HCT116 (cell line): ENCODE data around the gene MTRFR. TPM values are rescaled to one million over a fixed set of nuclear protein-coding genes. Genes with fewer than 3 reads are reported as not detected.
"Not testable (repeated sequence)": the region's sequence is repeated elsewhere in the genome, so short reads cannot be mapped to it uniquely, and the experiment has no call there.

Experiments used
- ATAC-seq: fragments of 200-7000 bp; cut with Tn5 transposase; 2 replicates; pipeline ENCODE4 v1.9.1; 2020; ENCODE audit warnings: mild to moderate bottlenecking, moderate library complexity
- BruUV-seq: library from RNA; stranded (reverse); fragments of 400-500 nt; replicated peaks from 2 replicates; lab custom pipeline; 2021; lab: Mats Ljungman, UMichigan
- CTCF ChIA-PET: fragments of 300-600 bp; sonication (Branson Sonifier 250); formaldehyde crosslinking; loops from one replicate; lab custom pipeline; 2021; ENCODE audit warnings: antibody characterized with exemption; lab: Charles Lee
- POLR2A ChIA-PET: fragments of 300-600, 350-600 bp; sonication (Branson Sonifier 250); formaldehyde crosslinking; loops from one replicate; lab custom pipeline; 2021; ENCODE audit warnings: antibody characterized with exemption; lab: Charles Lee
- RAD21 ChIA-PET, 2 experiments: fragments of 300-600 bp; sonication (Branson Sonifier 250); formaldehyde crosslinking; loops; one replicate each; lab custom pipeline; 2023; ENCODE audit warnings: low total read pairs in 2 of 2; ENCODE audit not compliant: uncharacterized antibody in 2 of 2, unreplicated experiment in 2 of 2, low non-redundant PET in 1 of 2; lab: Charles Lee
- DNase-seq: peaks from one replicate; pipeline ENCODE4 v3.0.0-alpha.2; 2010; ENCODE audit warnings: low read depth, low spot score
- H2AFZ ChIP-seq: fragments of 200-600 bp; shearing (Covaris generic), sonication (generic); 2 replicates; pipeline ENCODE4 v1.6.1; 2017; ENCODE audit warnings: low read depth, mixed run types, mixed read lengths, antibody characterized with exemption, low read length; ENCODE audit not compliant: poor library complexity, severe bottlenecking
- H3K27ac ChIP-seq: 2 replicates; pipeline ENCODE4 v1.5.1; 2012; ENCODE audit warnings: low read depth, low read length
- H3K27me3 ChIP-seq: fragments of 200-600 bp; sonication (generic); 2 replicates; pipeline ENCODE4 v1.6.1; 2016; ENCODE audit warnings: mixed run types, low read length, mixed read lengths; ENCODE audit not compliant: insufficient read depth
- H3K36me3 ChIP-seq, 2 experiments: fragments of 200-500 bp in 1 of 2; fragments of 200-600 bp in 1 of 2; sonication (Bioruptor generic) in 1 of 2; sonication (generic) in 1 of 2; 2 replicates each; pipeline versions ENCODE4 v1.5.1 to v1.6.1; 2014 to 2016; ENCODE audit warnings: low read length in 2 of 2, inconsistent platforms in 1 of 2, mixed read lengths in 1 of 2, mixed run types in 1 of 2; ENCODE audit not compliant: insufficient read depth in 2 of 2, control insufficient read depth in 1 of 2
- H3K4me1 ChIP-seq, 2 experiments: fragments of 200-600 bp in 1 of 2; sonication (generic) in 1 of 2; 2 replicates each; pipeline versions ENCODE4 v1.5.1 to v1.6.1; 2012 to 2017; ENCODE audit warnings: low read length in 2 of 2, inconsistent platforms in 1 of 2, mild to moderate bottlenecking in 1 of 2, mixed read lengths in 1 of 2, mixed run types in 1 of 2, moderate library complexity in 1 of 2; ENCODE audit not compliant: insufficient read depth in 2 of 2, control insufficient read depth in 1 of 2
- H3K4me2 ChIP-seq: fragments of 200-600 bp; sonication (generic); 2 replicates; pipeline ENCODE4 v1.6.1; 2017; ENCODE audit warnings: mixed run types, low read length, mixed read lengths
- H3K4me3 ChIP-seq, 2 experiments: fragments of 200-600 bp in 1 of 2; sonication (generic) in 1 of 2; replicated peaks in 1 of 2; 2 replicates each; pipeline ENCODE4 v1.5.1; 2011 to 2016; ENCODE audit warnings: low read length in 2 of 2, control low read depth in 1 of 2, low read depth in 1 of 2, mild to moderate bottlenecking in 1 of 2, mixed read lengths in 1 of 2, mixed run types in 1 of 2
- H3K79me2 ChIP-seq: fragments of 200-600 bp; sonication (generic); 2 replicates; pipeline ENCODE4 v1.6.1; 2017; ENCODE audit warnings: mild to moderate bottlenecking, mixed run types, low read length, moderate library complexity, mixed read lengths; ENCODE audit not compliant: insufficient read depth
- H3K9ac ChIP-seq: fragments of 200-600 bp; sonication (generic); 2 replicates; pipeline ENCODE4 v1.6.1; 2016; ENCODE audit warnings: low read length, mixed read lengths
- H3K9me2 ChIP-seq: fragments of 200-600 bp; sonication (generic), shearing (Covaris generic); 2 replicates; pipeline ENCODE4 v1.6.1; 2017; ENCODE audit warnings: mixed run types, mild to moderate bottlenecking, moderate library complexity; ENCODE audit not compliant: insufficient read depth
- H3K9me3 ChIP-seq, 2 experiments: fragments of 200-500 bp in 1 of 2; fragments of 200-600 bp in 1 of 2; sonication (Bioruptor generic) in 1 of 2; sonication (generic) in 1 of 2; 2 replicates each; pipeline ENCODE4 v1.6.1; 2014 to 2017; ENCODE audit warnings: low read length in 2 of 2, mixed read lengths in 2 of 2, inconsistent platforms in 1 of 2, low read depth in 1 of 2, mild to moderate bottlenecking in 1 of 2, mixed run types in 1 of 2, moderate library complexity in 1 of 2; ENCODE audit not compliant: control insufficient read depth in 1 of 2, insufficient read depth in 1 of 2
- H4K20me1 ChIP-seq: fragments of 200-600 bp; sonication (generic), shearing (Covaris generic); 2 replicates; pipeline ENCODE4 v1.6.1; 2017; ENCODE audit warnings: mixed run types, mild to moderate bottlenecking, moderate library complexity; ENCODE audit not compliant: insufficient read depth
- ATF3 ChIP-seq: IDR thresholded peaks from 2 replicates; pipeline ENCODE4 v1.6.1; 2012
- CBX3 ChIP-seq: IDR thresholded peaks from 2 replicates; pipeline ENCODE4 v1.6.1; 2012; ENCODE audit warnings: low read depth
- ELF1 ChIP-seq: IDR thresholded peaks from 2 replicates; pipeline ENCODE4 v1.6.1; 2012; ENCODE audit warnings: low read depth, borderline replicate concordance
- POLR2A ChIP-seq: IDR thresholded peaks from 2 replicates; pipeline ENCODE4 v1.7.0; 2011; ENCODE audit warnings: borderline replicate concordance; ENCODE audit not compliant: insufficient read depth, insufficient read length; ENCODE audit errors: extremely low read depth
- YY1 ChIP-seq: IDR thresholded peaks from 2 replicates; pipeline ENCODE4 v1.6.1; 2011; ENCODE audit warnings: low read length, low read depth, moderate library complexity, mild to moderate bottlenecking; ENCODE audit not compliant: insufficient replicate concordance; ENCODE audit errors: extremely low read depth
- intact Hi-C: fragments of 100-400 bp; cut with micrococcal nuclease; formaldehyde crosslinking; loops from 2 replicates; pipeline ENCODE4 v1.10.0; 2022
- total RNA-seq: library from RNA; stranded (reverse); gene quantifications from one replicate; pipeline ENCODE4 v1.2.1, GENCODE V29; 2021; ENCODE audit not compliant: unreplicated experiment

The MTRFR gene
- total RNA-seq, 1 experiment from 2014 or later = 27.0 TPM

- no peak for TF ChIP-seq POLR2A
- TF ChIP-seq YY1 = no peak
- TF ChIP-seq CBX3 = no peak
- no peak for TF ChIP-seq ATF3
- TF ChIP-seq ELF1 = no peak
- Histone ChIP-seq H3K36me3 (peaks cover 13 to 18% of the 10 kb centered on the region in 2 experiments; a peak in 3 of 4 replicates), H3K79me2 (no peaks in the 10 kb centered on the region), H3K9me3 (no peaks in the 10 kb centered on the region), H3K4me1 (no peaks in the 10 kb centered on the region), H3K4me2 (no peak overlapping the region), H3K9ac (no peak overlapping the region), H4K20me1 (no peaks in the 10 kb centered on the region), H3K9me2 (no peaks in the 10 kb centered on the region), H3K4me3 (no peak overlapping the region), H2AFZ (no peak overlapping the region), H3K27me3 (no peaks in the 10 kb centered on the region), H3K27ac (no peak overlapping the region)
- CTCF ChIA-PET = no interaction called here
- DNase-seq (no peak), ATAC-seq (no peak)
- BruUV-seq = no TSS peak
- POLR2A ChIA-PET = no interaction called here
- intact Hi-C loops = no loop called here
- RAD21 ChIA-PET = no interaction called here
Observed at GRCh38 chr12:123200414-123200813, 32.8 kb upstream of the MTRFR start.

- H3K27me3 ChIP-seq, ATAC-seq, H2AFZ ChIP-seq, DNase-seq, CTCF ChIA-PET, intact Hi-C loops, H3K27ac ChIP-seq, POLR2A ChIA-PET, H3K9me2 ChIP-seq, BruUV-seq, H3K9me3 ChIP-seq, H3K79me2 ChIP-seq, H3K4me1 ChIP-seq, H3K4me2 ChIP-seq, H3K4me3 ChIP-seq, H4K20me1 ChIP-seq, RAD21 ChIA-PET, H3K9ac ChIP-seq: not testable (repeated sequence)
- peaks cover 12 to 21% of the 10 kb centered on the region in 2 experiments; a peak in 3 of 4 replicates for H3K36me3 ChIP-seq
Observed at GRCh38 chr12:123206794-123207193, 26.4 kb upstream of the MTRFR start.

GRCh38 chr12:123207815-123208214 lies 25.4 kb upstream of the MTRFR start:
- ATAC-seq, CTCF ChIA-PET, H3K79me2 ChIP-seq, H3K9me3 ChIP-seq, H2AFZ ChIP-seq, H3K4me1 ChIP-seq, RAD21 ChIA-PET, H3K9ac ChIP-seq, BruUV-seq, H3K4me2 ChIP-seq, H3K27me3 ChIP-seq, intact Hi-C loops, H3K4me3 ChIP-seq, H3K27ac ChIP-seq, DNase-seq, H4K20me1 ChIP-seq, H3K9me2 ChIP-seq: not testable (repeated sequence)
- H3K36me3 ChIP-seq = peaks cover 5 to 14% of the 10 kb centered on the region in 2 experiments; a peak in 3 of 4 replicates
- POLR2A ChIA-PET = interaction anchor here (1.1 kb wide), 1 partner anchor 25 kb away, joined by 3 read pairs; the partner anchor contains the start of genes MPHOSPH9 and MTRFR
